K562 (cell line): ENCODE results near the gene PARP1. TPM values are rescaled to one million over a fixed set of nuclear protein-coding genes. Genes with fewer than 3 reads are reported as not detected.

Experiments
- ATAC-seq: fragments of 200-7000 bp; cut with Tn5 transposase; 3 replicates; pipeline ENCODE4 v1.9.1; 2020; ENCODE audit warnings: moderate library complexity
- BruUV-seq: library from RNA; stranded (reverse); fragments of 400-500 nt; replicated peaks from 2 replicates; lab custom pipeline; 2021; lab: Mats Ljungman, UMichigan
- CTCF ChIA-PET: fragments of 300-600 bp; formaldehyde crosslinking; extraction: SDS; loops from one replicate; lab custom pipeline; 2021; ENCODE audit warnings: low intra/inter-chr PET ratio; lab: Yijun Ruan, JAX
- POLR2A ChIA-PET: fragments of 300-600, 350-650 bp; sonication (Branson Sonifier 250); formaldehyde crosslinking; extraction: SDS; loops from one replicate; lab custom pipeline; 2021; ENCODE audit warnings: antibody characterized with exemption, inconsistent platforms; lab: Yijun Ruan, JAX
- DNase-seq, 4 experiments: peaks; one replicate each; pipeline versions ENCODE4 v3.0.0 to v3.0.0-alpha.2; 2011 to 2018; ENCODE audit warnings: low spot score in 3 of 4, mixed read lengths in 3 of 4; ENCODE audit errors: extremely low read depth in 1 of 4
- FAIRE-seq: peaks from 2 replicates; lab custom pipeline; 2011; peaks lifted over from hg19 to GRCh38; lab: Jason Lieb, UNC
- H2AFZ ChIP-seq: 2 replicates; pipeline ENCODE4 v1.6.0; 2011; ENCODE audit warnings: low read depth, low read length, control low read depth, inconsistent platforms
- H3K27ac ChIP-seq: fragments of 200-600 bp; 3 replicates; pipeline ENCODE4 v1.8.0; 2011; ENCODE audit warnings: low read depth, mild to moderate bottlenecking, control low read depth, inconsistent platforms, low read length, moderate library complexity, mixed read lengths; ENCODE audit errors: extremely low read depth
- H3K27me3 ChIP-seq, 2 experiments: fragments of 300-600 bp in 1 of 2; 2 replicates in 1 of 2; 3 replicates in 1 of 2; pipeline versions ENCODE4 v1.6.0 to v1.8.0; 2011; ENCODE audit warnings: inconsistent platforms in 2 of 2, low read length in 2 of 2, mild to moderate bottlenecking in 1 of 2, mixed read lengths in 1 of 2, moderate library complexity in 1 of 2; ENCODE audit not compliant: control insufficient read depth in 2 of 2, insufficient read depth in 2 of 2
- H3K36me3 ChIP-seq: fragments of 300-600 bp; 3 replicates; pipeline ENCODE4 v1.8.0; 2011; ENCODE audit warnings: mild to moderate bottlenecking, low read length, inconsistent platforms; ENCODE audit not compliant: control insufficient read depth, insufficient read depth
- H3K4me1 ChIP-seq, 2 experiments: fragments of 200-600 bp in 1 of 2; replicated peaks in 1 of 2; 2 replicates in 1 of 2; 3 replicates in 1 of 2; pipeline versions ENCODE4 v1.5.1 to v1.8.0; 2011; ENCODE audit warnings: inconsistent platforms in 2 of 2, low read length in 2 of 2, mild to moderate bottlenecking in 1 of 2, mixed read lengths in 1 of 2, moderate library complexity in 1 of 2; ENCODE audit not compliant: control insufficient read depth in 2 of 2, insufficient read depth in 2 of 2
- H3K4me2 ChIP-seq: 2 replicates; pipeline ENCODE4 v1.6.1; 2011; ENCODE audit warnings: low read length, control low read depth, inconsistent platforms, mixed read lengths; ENCODE audit not compliant: insufficient read depth
- H3K4me3 ChIP-seq: fragments of 200-600 bp; sonication (generic), shearing (Covaris generic); 2 replicates; pipeline ENCODE4 v1.5.1; 2016; ENCODE audit warnings: control low read depth, inconsistent platforms
- H3K79me2 ChIP-seq: fragments of 200-600 bp; 3 replicates; pipeline ENCODE4 v1.8.0; 2011; ENCODE audit warnings: low read length, inconsistent platforms; ENCODE audit not compliant: control insufficient read depth, insufficient read depth
- H3K9ac ChIP-seq, 2 experiments: 2 replicates each; pipeline versions ENCODE4 v1.6.0 to v1.6.1; 2011; ENCODE audit warnings: low read depth in 2 of 2, low read length in 2 of 2, control low read depth in 1 of 2, inconsistent platforms in 1 of 2, mild to moderate bottlenecking in 1 of 2, mixed read lengths in 1 of 2; ENCODE audit not compliant: insufficient read depth in 1 of 2
- H3K9me1 ChIP-seq: one replicate; pipeline ENCODE4 v1.6.0; 2011; ENCODE audit warnings: inconsistent platforms, mild to moderate bottlenecking, low read length, moderate library complexity; ENCODE audit not compliant: control insufficient read depth, insufficient read depth
- H3K9me3 ChIP-seq: replicated peaks from 2 replicates; pipeline ENCODE4 v1.5.1; 2011; ENCODE audit warnings: low read depth, low read length, inconsistent platforms; ENCODE audit not compliant: control insufficient read depth, insufficient read depth
- H4K20me1 ChIP-seq: replicated peaks from 2 replicates; pipeline ENCODE4 v1.6.1; 2011; ENCODE audit warnings: low read length, inconsistent platforms, mixed read lengths; ENCODE audit not compliant: control insufficient read depth, insufficient read depth
- GTF2E2 ChIP-seq: fragments of 200-800 bp; sonication (Bioruptor generic); IDR thresholded peaks from 2 replicates; pipeline ENCODE4 v1.6.1; 2016; ENCODE audit warnings: missing genetic modification characterization, missing compliant biosample characterization
- JUND ChIP-seq, 2 experiments: IDR thresholded peaks; 2 replicates in 1 of 2; 3 replicates in 1 of 2; pipeline ENCODE4 v1.6.1; 2011; ENCODE audit warnings: borderline replicate concordance in 2 of 2, low read depth in 2 of 2, low read length in 2 of 2, improper control_type of control experiment in 1 of 2, missing biosample characterization in 1 of 2, missing genetic modification characterization in 1 of 2, missing genetic modification reagents in 1 of 2
- TSC22D4 ChIP-seq: fragments of 450-650 bp; IDR thresholded peaks from 2 replicates; pipeline ENCODE4 v1.6.1; 2016; ENCODE audit warnings: missing genetic modification characterization, missing biosample characterization, control low read depth
- ZNF431 ChIP-seq: sonication (generic); formaldehyde crosslinking; IDR thresholded peaks from 2 replicates; pipeline ENCODE4 v1.8.0; 2022; ENCODE audit warnings: mild to moderate bottlenecking, missing genetic modification reagents
- WGBS: fragments of 100-300 bp; shearing (Covaris generic); methylation state at CpG from one replicate; pipeline ENCODE4 v1.1.6; 2016; ENCODE audit warnings: low coverage, mixed read lengths; ENCODE audit not compliant: insufficient coverage; ENCODE audit errors: missing lambda C conversion rate; 5-methylcytosine and 5-hydroxymethylcytosine counted together
- in situ Hi-C: fragments of 300-500 bp; cut with MboI; formaldehyde crosslinking; loops from 4 replicates; pipeline ENCODE4 v1.15.0; 2018; ENCODE audit warnings: inconsistent platforms, mixed read lengths
- intact Hi-C: fragments of 100-400 bp; cut with micrococcal nuclease; formaldehyde crosslinking; loops from 2 replicates; pipeline ENCODE4 v1.14.2; 2022
- polyA plus RNA-seq, 8 experiments: library from polyadenylated mRNA; depleted of rRNA in 4 of 8; stranded (reverse) in 5 of 8; unstranded in 3 of 8; fragments of >200 nt; fragmentation: Nextera tagmentation in 2 of 8; fragmentation: Illumina TruSeq in 1 of 8; extraction: Ambion mirVana in 2 of 8; extraction: Trizol in 1 of 8; gene quantifications; 2 replicates each; pipeline versions ENCODE4 v1.2.1 to v1.2.3, GENCODE V29; 2011 to 2014; ENCODE audit warnings: inconsistent platforms in 1 of 8, missing spikeins in 1 of 8
- total RNA-seq, 7 experiments: library from RNA; depleted of rRNA in 6 of 7; stranded (reverse); fragments of >200 nt in 6 of 7; fragmentation: Illumina TruSeq in 2 of 7; extraction: Trizol in 2 of 7; gene quantifications; 2 replicates each; pipeline versions ENCODE4 v1.2.1 to v1.2.3, GENCODE V29; 2011 to 2021; ENCODE audit warnings: low replicate concordance in 1 of 7
- TF ChIP-seq, protein P1 (sequence below): fragments of 250-450 bp; sonication (Bioruptor Pico); IDR thresholded peaks from 2 replicates; pipeline ENCODE4 v1.5.0; 2021
- TF ChIP-seq, protein P2 (sequence below): IDR thresholded peaks from 3 replicates; pipeline ENCODE4 v1.6.1; 2011; ENCODE audit warnings: borderline replicate concordance, mild to moderate bottlenecking, moderate library complexity; ENCODE audit not compliant: insufficient read length; ENCODE audit errors: extremely low read depth

PARP1 gene
- total and polyA plus RNA-seq, 9 of the 15 experiments (the other 6 are each of a cell fraction or from before 2014, with no cell fraction given) = 121 to 306 (median 250) TPM

DNA sequence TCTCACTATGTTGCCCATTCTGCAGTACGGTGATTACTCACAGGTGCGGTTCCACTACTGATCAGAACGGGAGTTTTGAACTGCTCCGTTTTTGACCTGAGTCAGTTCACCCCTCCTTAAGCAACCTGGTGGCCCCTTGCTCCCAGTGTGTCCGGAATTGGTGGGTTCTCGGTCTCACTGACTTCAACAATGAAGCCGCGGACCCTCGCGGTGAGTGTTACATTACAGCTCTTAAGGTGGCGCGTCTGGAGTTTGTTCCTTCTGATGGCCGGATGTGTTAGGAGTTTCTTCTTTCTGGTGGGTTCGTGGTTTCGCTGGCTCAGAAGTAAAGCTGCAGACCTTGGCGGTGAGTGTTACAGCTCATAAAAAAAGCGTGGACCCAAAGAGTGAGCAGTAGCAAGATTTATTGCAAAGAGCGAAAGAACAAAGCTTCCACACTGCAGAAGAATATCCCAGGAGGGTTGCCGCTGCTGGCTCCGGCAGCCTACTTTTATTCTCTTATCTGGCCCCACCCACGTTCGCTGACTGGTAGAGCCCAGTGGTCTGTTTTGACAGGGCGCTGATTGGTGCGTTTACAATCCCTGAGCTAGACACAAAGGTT lies 17.6 kb upstream of the PARP1 start:
- no peaks in the 10 kb centered on the region for H3K9me1 ChIP-seq
- H3K4me3 ChIP-seq = no peak overlapping the region
- TSS peak; percentile 99 for BruUV-seq
- TF ChIP-seq, protein P1, sequence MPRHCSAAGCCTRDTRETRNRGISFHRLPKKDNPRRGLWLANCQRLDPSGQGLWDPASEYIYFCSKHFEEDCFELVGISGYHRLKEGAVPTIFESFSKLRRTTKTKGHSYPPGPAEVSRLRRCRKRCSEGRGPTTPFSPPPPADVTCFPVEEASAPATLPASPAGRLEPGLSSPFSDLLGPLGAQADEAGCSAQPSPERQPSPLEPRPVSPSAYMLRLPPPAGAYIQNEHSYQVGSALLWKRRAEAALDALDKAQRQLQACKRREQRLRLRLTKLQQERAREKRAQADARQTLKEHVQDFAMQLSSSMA (CRISPR knock-in tag) = no peak
- TF ChIP-seq, protein P2, sequence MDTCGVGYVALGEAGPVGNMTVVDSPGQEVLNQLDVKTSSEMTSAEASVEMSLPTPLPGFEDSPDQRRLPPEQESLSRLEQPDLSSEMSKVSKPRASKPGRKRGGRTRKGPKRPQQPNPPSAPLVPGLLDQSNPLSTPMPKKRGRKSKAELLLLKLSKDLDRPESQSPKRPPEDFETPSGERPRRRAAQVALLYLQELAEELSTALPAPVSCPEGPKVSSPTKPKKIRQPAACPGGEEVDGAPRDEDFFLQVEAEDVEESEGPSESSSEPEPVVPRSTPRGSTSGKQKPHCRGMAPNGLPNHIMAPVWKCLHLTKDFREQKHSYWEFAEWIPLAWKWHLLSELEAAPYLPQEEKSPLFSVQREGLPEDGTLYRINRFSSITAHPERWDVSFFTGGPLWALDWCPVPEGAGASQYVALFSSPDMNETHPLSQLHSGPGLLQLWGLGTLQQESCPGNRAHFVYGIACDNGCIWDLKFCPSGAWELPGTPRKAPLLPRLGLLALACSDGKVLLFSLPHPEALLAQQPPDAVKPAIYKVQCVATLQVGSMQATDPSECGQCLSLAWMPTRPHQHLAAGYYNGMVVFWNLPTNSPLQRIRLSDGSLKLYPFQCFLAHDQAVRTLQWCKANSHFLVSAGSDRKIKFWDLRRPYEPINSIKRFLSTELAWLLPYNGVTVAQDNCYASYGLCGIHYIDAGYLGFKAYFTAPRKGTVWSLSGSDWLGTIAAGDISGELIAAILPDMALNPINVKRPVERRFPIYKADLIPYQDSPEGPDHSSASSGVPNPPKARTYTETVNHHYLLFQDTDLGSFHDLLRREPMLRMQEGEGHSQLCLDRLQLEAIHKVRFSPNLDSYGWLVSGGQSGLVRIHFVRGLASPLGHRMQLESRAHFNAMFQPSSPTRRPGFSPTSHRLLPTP = no peak
- TF ChIP-seq JUND (IDR thresholded peaks at IDR 0.05; ENCODE audit: borderline replicate concordance, low read depth, low read length) (no peak), JUND (tag; IDR thresholded peaks at IDR 0.05; ENCODE audit: borderline replicate concordance, low read depth, low read length) (no peak), GTF2E2 (no peak), TSC22D4 (tag) (no peak), ZNF431 (CRISPR knock-in tag) (no peak)
- TF ChIP-seq, all 486 proteins: peak for 0
- H3K79me2 ChIP-seq = no peaks in the 10 kb centered on the region
- no peaks in the 10 kb centered on the region for H4K20me1 ChIP-seq
- H2AFZ ChIP-seq = no peak overlapping the region
- H3K9ac ChIP-seq = no peak overlapping the region
- FAIRE-seq (no peak), DNase-seq (peak in 2 of 4 experiments; percentile 33 to 35), ATAC-seq (no peak)
- 37% methylated on average over 24 of the region's 24 CpGs for WGBS
- ChIA-PET POLR2A (interaction anchor here (1.5 kb wide), 1 partner anchor 17 kb away, joined by 5 read pairs; the partner anchor contains the start of gene PARP1), CTCF (no interaction called here)
- no peak overlapping the region for H3K27ac ChIP-seq
- H3K27me3 ChIP-seq = peaks cover 23 to 45% of the 10 kb centered on the region in 2 experiments; a peak in 4 of 5 replicates
- intact Hi-C loops = loop anchor here (2.0 to 10.0 kb wide), 2 partner anchors 183 to 399 kb away; no protein-coding TSS in a partner anchor
- H3K9me3 ChIP-seq = no peaks in the 10 kb centered on the region
- no peaks in the 10 kb centered on the region; a peak in 1 of 5 replicates for H3K4me1 ChIP-seq
- no peak overlapping the region for H3K4me2 ChIP-seq
- in situ Hi-C loops = no loop called here
- no peaks in the 10 kb centered on the region for H3K36me3 ChIP-seq
